Measurements from ENCODE around the gene GGPS1.

The GGPS1 gene

GRCh38 chr1:235342039-235342438, 13.7 kb downstream of the GGPS1 start:
- TF ChIP-seq ESRRG (CRISPR knock-in tag; IDR thresholded peaks at IDR 0.05), result no peak
- ATAC-seq, result no peak

GRCh38 chr1:235342471-235342870, 14.1 kb downstream of the GGPS1 start:
- ATAC-seq, result no peak
- TF ChIP-seq SNAI2 (CRISPR knock-in tag; IDR thresholded peaks at IDR 0.05), result no peak
- no peak for TF ChIP-seq ARNTL (CRISPR knock-in tag; IDR thresholded peaks at IDR 0.05; ENCODE audit: borderline replicate concordance, low read depth)
- no peak for TF ChIP-seq CREB5 (CRISPR knock-in tag; IDR thresholded peaks at IDR 0.05; ENCODE audit: low read depth)
- no peak for TF ChIP-seq ZFP30 (CRISPR knock-in tag; IDR thresholded peaks at IDR 0.05)
- TF ChIP-seq OSR1 (CRISPR knock-in tag; IDR thresholded peaks at IDR 0.05), result no peak

- no peak for ATAC-seq
- no peak for TF ChIP-seq GLIS3 (CRISPR knock-in tag; IDR thresholded peaks at IDR 0.05)
- TF ChIP-seq OSR1 (CRISPR knock-in tag; IDR thresholded peaks at IDR 0.05), result no peak
- TF ChIP-seq POU6F1 (CRISPR knock-in tag; IDR thresholded peaks at IDR 0.05; ENCODE audit: borderline replicate concordance, low read depth), result no peak
- no peak for TF ChIP-seq ESRRG (CRISPR knock-in tag; IDR thresholded peaks at IDR 0.05)
Measured at GRCh38 chr1:235343726-235344125, 15.4 kb downstream of the GGPS1 start.

GRCh38 chr1:235351441-235351840, 23.1 kb downstream of the GGPS1 start:
- TF ChIP-seq BACH2 (CRISPR knock-in tag; IDR thresholded peaks at IDR 0.05; ENCODE audit: borderline replicate concordance), result no peak
- TF ChIP-seq POU6F1 (CRISPR knock-in tag; IDR thresholded peaks at IDR 0.05; ENCODE audit: borderline replicate concordance, low read depth), result no peak
- TF ChIP-seq ARNTL (CRISPR knock-in tag; IDR thresholded peaks at IDR 0.05; ENCODE audit: borderline replicate concordance, low read depth), result no peak

DNA sequence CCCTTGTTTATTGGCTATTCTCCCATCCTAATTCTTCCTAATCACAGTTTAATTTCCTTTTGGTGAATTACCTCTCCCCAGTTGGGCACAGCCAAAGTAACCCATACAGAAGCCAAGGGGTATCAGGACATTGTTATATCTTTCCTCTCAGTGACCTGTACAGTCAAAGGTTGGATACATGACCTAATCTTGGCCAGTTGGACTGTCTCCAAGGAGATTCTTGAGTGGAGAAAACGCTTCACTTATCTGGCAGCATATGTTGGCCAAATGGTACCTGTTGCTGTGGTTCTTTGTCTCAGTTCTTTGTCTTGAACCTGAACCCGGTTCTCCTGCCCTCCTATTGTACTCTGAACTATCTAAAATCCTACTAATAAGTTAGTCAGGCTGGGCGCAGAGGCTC, 23.5 kb downstream of the GGPS1 start:
- ATAC-seq, result no peak
- TF ChIP-seq, protein P1, sequence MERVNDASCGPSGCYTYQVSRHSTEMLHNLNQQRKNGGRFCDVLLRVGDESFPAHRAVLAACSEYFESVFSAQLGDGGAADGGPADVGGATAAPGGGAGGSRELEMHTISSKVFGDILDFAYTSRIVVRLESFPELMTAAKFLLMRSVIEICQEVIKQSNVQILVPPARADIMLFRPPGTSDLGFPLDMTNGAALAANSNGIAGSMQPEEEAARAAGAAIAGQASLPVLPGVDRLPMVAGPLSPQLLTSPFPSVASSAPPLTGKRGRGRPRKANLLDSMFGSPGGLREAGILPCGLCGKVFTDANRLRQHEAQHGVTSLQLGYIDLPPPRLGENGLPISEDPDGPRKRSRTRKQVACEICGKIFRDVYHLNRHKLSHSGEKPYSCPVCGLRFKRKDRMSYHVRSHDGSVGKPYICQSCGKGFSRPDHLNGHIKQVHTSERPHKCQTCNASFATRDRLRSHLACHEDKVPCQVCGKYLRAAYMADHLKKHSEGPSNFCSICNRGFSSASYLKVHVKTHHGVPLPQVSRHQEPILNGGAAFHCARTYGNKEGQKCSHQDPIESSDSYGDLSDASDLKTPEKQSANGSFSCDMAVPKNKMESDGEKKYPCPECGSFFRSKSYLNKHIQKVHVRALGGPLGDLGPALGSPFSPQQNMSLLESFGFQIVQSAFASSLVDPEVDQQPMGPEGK (CRISPR knock-in tag; IDR thresholded peaks at IDR 0.05; ENCODE audit: borderline replicate concordance), result no peak
- TF ChIP-seq ISL1 (CRISPR knock-in tag; IDR thresholded peaks at IDR 0.05) (no peak), OSR1 (CRISPR knock-in tag; IDR thresholded peaks at IDR 0.05) (no peak), GLIS3 (CRISPR knock-in tag; IDR thresholded peaks at IDR 0.05) (no peak), RARB (CRISPR knock-in tag; IDR thresholded peaks at IDR 0.05) (no peak), ZNF565 (CRISPR knock-in tag; conservative IDR thresholded peaks at IDR 0.05; ENCODE audit: low read depth) (no peak), ARNTL (CRISPR knock-in tag; IDR thresholded peaks at IDR 0.05; ENCODE audit: borderline replicate concordance, low read depth) (no peak), TCF4 (CRISPR knock-in tag; IDR thresholded peaks at IDR 0.05; ENCODE audit: borderline replicate concordance) (no peak), POU6F1 (CRISPR knock-in tag; IDR thresholded peaks at IDR 0.05; ENCODE audit: borderline replicate concordance, low read depth) (no peak), CREB5 (CRISPR knock-in tag; IDR thresholded peaks at IDR 0.05; ENCODE audit: low read depth) (no peak), ESRRG (CRISPR knock-in tag; IDR thresholded peaks at IDR 0.05) (no peak), ZFP3 (CRISPR knock-in tag; IDR thresholded peaks at IDR 0.05) (no peak), CSRNP3 (CRISPR knock-in tag; IDR thresholded peaks at IDR 0.05) (no peak), TOX (CRISPR knock-in tag; IDR thresholded peaks at IDR 0.05; ENCODE audit: borderline replicate concordance) (no peak), CSDC2 (CRISPR knock-in tag; IDR thresholded peaks at IDR 0.05) (no peak), ZNF8 (CRISPR knock-in tag; IDR thresholded peaks at IDR 0.05) (no peak)
- TF ChIP-seq, protein P2, sequence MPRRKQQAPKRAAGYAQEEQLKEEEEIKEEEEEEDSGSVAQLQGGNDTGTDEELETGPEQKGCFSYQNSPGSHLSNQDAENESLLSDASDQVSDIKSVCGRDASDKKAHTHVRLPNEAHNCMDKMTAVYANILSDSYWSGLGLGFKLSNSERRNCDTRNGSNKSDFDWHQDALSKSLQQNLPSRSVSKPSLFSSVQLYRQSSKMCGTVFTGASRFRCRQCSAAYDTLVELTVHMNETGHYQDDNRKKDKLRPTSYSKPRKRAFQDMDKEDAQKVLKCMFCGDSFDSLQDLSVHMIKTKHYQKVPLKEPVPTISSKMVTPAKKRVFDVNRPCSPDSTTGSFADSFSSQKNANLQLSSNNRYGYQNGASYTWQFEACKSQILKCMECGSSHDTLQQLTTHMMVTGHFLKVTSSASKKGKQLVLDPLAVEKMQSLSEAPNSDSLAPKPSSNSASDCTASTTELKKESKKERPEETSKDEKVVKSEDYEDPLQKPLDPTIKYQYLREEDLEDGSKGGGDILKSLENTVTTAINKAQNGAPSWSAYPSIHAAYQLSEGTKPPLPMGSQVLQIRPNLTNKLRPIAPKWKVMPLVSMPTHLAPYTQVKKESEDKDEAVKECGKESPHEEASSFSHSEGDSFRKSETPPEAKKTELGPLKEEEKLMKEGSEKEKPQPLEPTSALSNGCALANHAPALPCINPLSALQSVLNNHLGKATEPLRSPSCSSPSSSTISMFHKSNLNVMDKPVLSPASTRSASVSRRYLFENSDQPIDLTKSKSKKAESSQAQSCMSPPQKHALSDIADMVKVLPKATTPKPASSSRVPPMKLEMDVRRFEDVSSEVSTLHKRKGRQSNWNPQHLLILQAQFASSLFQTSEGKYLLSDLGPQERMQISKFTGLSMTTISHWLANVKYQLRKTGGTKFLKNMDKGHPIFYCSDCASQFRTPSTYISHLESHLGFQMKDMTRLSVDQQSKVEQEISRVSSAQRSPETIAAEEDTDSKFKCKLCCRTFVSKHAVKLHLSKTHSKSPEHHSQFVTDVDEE (CRISPR knock-in tag; IDR thresholded peaks at IDR 0.05), result no peak

More at GRCh38 chr1:235351441-235351840, 23.1 kb downstream of the GGPS1 start:
- no peak for ATAC-seq
